GM12864 (cell line): ENCODE measurements around the gene HLX.

ENCODE experiments used
- DNase-seq: peaks from one replicate; pipeline ENCODE4 v3.0.0-alpha.2; 2011; ENCODE audit warnings: low read depth
- H3K4me3 ChIP-seq: 2 replicates; pipeline ENCODE4 v1.5.1; 2011; ENCODE audit warnings: mild to moderate bottlenecking, low read depth, low read length, control low read depth
- CTCF ChIP-seq: IDR thresholded peaks from 2 replicates; pipeline ENCODE4 v1.5.1; 2011; ENCODE audit warnings: low read depth, mild to moderate bottlenecking, moderate library complexity, low read length, control low read depth, inconsistent platforms; ENCODE audit errors: missing control alignments

HLX gene

GRCh38 chr1:220929304-220929703 lies 50.1 kb downstream of the HLX start:
- no peak for TF ChIP-seq CTCF
- no peak for DNase-seq

More at GRCh38 chr1:220929304-220929703, 50.1 kb downstream of the HLX start:
- no peak overlapping the region for H3K4me3 ChIP-seq
